Skeletal muscle tissue (tissue), 4 donors: ENCODE data around the gene VTN. TPM values are rescaled to one million over a fixed set of nuclear protein-coding genes. Genes with fewer than 3 reads are reported as not detected.
"Not testable (repeated sequence)": the region's sequence is repeated elsewhere in the genome, so short reads cannot be mapped to it uniquely, and the experiment has no call there.

Source experiments
- H3K27ac ChIP-seq: one replicate; pipeline ENCODE4 v1.7.0; 2013; ENCODE audit warnings: mild to moderate bottlenecking, low read depth, low read length, inconsistent platforms
- H3K27me3 ChIP-seq, 3 donors: one replicate each; pipeline ENCODE4 v1.7.0; 2013; ENCODE audit warnings: low read length in 3 of 3; ENCODE audit not compliant: control insufficient read depth in 3 of 3, insufficient read depth in 3 of 3
- H3K36me3 ChIP-seq, 3 donors: one replicate each; pipeline ENCODE4 v1.7.0; 2013; ENCODE audit warnings: low read length in 3 of 3; ENCODE audit not compliant: control insufficient read depth in 3 of 3, insufficient read depth in 3 of 3
- H3K4me1 ChIP-seq, 3 donors: one replicate each; pipeline ENCODE4 v1.7.0; 2013; ENCODE audit warnings: low read length in 3 of 3, mild to moderate bottlenecking in 3 of 3; ENCODE audit not compliant: control insufficient read depth in 3 of 3, insufficient read depth in 3 of 3
- H3K4me3 ChIP-seq, 3 donors: one replicate each; pipeline ENCODE4 v1.7.0; 2013; ENCODE audit warnings: low read length in 3 of 3
- H3K9ac ChIP-seq, 3 donors: one replicate each; pipeline ENCODE4 v1.7.0; 2013; ENCODE audit warnings: low read length in 3 of 3, mild to moderate bottlenecking in 3 of 3, moderate library complexity in 2 of 3, low read depth in 1 of 3
- H3K9me3 ChIP-seq, 3 donors: one replicate each; pipeline ENCODE4 v1.7.0; 2013; ENCODE audit warnings: low read length in 3 of 3; ENCODE audit not compliant: control insufficient read depth in 3 of 3
- total RNA-seq: library from RNA; depleted of rRNA; stranded (reverse); fragments of >200 nt; gene quantifications from one replicate; pipeline ENCODE4 v1.2.3, GENCODE V29; 2014
- donor health status: Osteomylitis.

The VTN gene
- total RNA-seq, 1 donor from 2014 or later, result 0.52 TPM

GRCh38 chr17:28345419-28346198, 24.5 kb downstream of the VTN start:
- H3K27me3 ChIP-seq, result no peaks in the 10 kb centered on the region
- H3K4me1 ChIP-seq, result peaks cover 3 to 35% (median 23%) of the 10 kb centered on the region in 3 donors
- no peak overlapping the region for H3K27ac ChIP-seq
- no peaks in the 10 kb centered on the region for H3K9me3 ChIP-seq
- peak overlapping the region in 1 of 3 donors; percentile 5 for H3K9ac ChIP-seq
- no peak overlapping the region for H3K4me3 ChIP-seq
- peaks cover 85 to 94% (median 93%) of the 10 kb centered on the region in 3 donors for H3K36me3 ChIP-seq

DNA sequence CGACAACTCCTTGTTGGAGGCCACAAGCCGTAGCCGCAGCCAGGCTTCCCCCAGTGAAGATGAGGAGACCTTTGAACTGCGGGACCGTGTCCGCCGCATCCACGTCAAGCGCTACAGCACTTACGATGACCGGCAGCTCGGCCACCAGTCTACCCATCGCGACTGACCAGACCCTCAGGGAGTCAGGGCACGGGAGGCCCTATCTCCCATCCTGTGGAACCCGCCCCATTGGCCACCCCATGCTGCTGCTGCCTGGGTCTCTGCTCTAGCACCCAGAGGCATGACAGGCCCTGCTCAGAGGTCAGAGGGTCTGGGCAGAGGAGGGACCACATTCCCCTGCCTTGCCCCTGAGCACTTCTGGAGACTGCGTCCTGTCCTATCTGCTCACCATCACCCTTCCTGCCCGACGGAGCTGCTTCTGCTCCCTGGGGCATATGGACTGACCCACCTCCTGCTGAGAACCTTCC, 25.6 kb downstream of the VTN start:
- Histone ChIP-seq H3K27ac (no peak overlapping the region), H3K4me1 (peaks cover 3 to 37% (median 23%) of the 10 kb centered on the region in 3 donors), H3K27me3 (no peaks in the 10 kb centered on the region)

DNA sequence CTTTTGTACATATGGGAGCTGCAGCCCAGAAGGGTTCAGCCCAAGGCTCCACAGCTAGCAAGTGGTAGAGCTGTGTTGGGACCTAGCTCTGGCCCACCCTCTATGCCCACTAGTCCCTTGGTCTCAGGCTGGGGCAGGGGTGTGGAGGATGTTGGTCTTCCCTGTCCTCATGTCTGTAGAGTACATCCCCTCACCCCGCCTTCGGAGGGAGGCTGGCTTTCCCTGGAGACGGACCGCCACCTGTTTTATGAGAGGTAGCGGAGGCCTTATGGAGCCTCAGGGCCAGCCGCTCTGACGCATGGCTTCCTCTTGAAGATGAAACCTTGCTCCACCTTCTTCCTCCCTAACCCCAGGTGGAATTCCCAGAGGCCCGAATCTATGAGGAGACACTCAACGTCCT, 26.1 kb downstream of the VTN start:
- Histone ChIP-seq H3K4me3 (no peak overlapping the region), H3K9ac (peak overlapping the region in 1 of 3 donors; percentile 45), H3K27ac (no peak overlapping the region), H3K9me3 (no peaks in the 10 kb centered on the region), H3K4me1 (peaks cover 3 to 41% (median 23%) of the 10 kb centered on the region in 3 donors), H3K36me3 (peaks cover 81 to 91% (median 85%) of the 10 kb centered on the region in 3 donors), H3K27me3 (no peaks in the 10 kb centered on the region)

More for the DNA sequence above, 25.6 kb downstream of the VTN start:
- Histone ChIP-seq H3K4me3 (no peak overlapping the region), H3K9me3 (no peaks in the 10 kb centered on the region), H3K9ac (no peak overlapping the region), H3K36me3 (peaks cover 81 to 92% (median 89%) of the 10 kb centered on the region in 3 donors)

DNA sequence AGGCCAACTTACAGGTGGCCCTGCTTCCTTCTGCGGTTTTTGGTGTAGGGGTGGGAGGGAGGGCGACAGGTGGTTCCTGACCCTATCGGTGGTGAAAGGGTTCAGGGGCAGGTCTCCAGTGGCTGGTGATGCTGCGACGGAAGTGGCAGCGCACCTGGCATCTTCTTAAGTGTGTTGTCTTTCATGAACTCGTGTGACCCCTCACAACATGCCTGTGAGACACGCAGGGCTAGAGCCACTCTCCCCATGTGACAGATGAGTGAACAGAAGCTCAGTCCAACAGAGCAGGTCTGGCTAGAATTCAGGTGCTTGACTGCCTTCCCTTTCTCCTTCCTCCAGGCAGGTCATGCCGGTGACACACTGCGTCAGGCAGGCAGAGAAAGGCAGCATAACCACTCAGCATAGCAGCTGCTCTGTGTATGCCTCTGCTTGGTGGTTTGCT, 26.6 kb downstream of the VTN start:
- Histone ChIP-seq H3K4me3 (no peak overlapping the region), H3K9ac (peak overlapping the region in 1 of 3 donors; percentile 45), H3K36me3 (peaks cover 77 to 86% (median 80%) of the 10 kb centered on the region in 3 donors), H3K4me1 (peaks cover 3 to 41% (median 23%) of the 10 kb centered on the region in 3 donors), H3K9me3 (no peaks in the 10 kb centered on the region), H3K27me3 (no peaks in the 10 kb centered on the region), H3K27ac (no peak overlapping the region)

DNA sequence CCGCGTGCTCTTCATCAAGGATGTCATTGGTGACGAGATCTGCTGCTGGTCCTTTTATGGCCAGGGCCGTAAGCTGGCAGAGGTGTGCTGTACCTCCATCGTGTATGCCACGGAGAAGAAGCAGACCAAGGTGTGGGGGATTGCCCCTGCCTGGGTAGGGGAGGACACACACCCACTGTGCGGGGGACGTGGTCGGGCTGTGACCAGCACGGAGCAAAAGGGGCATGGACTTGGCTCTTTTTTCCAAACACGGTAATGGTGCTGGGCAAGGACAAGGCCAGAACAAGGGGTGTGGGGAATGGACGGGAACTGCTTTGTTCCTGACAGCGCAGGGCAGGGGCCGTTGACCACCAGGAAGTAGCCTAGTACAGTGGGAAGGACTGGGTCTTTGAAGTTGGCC, 27.8 kb downstream of the VTN start:
- H3K4me1 ChIP-seq, result peaks cover 12 to 43% (median 26%) of the 10 kb centered on the region in 3 donors
- H3K36me3 ChIP-seq, result peaks cover 67 to 74% (median 69%) of the 10 kb centered on the region in 3 donors
- no peak overlapping the region for H3K9ac ChIP-seq

DNA sequence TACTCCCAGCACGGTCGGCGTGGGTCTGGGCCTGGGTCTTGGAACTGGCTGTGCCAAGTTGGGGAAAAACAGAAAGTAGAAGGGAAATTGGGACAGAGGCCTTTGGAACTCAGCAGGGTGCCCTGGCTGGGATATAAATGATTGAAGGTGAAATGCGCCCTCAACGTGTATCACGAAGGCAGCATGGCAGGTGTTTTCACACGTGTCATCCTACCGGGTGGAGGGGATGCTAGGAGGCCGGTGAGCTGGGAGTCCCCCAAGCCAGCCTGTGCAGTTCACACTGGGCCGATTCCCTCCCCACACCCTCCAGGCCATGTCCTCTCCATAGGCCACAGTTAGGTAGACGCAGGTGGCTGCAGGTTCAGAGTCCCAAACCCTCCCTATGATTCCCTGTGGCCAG, 28.6 kb downstream of the VTN start:
- Histone ChIP-seq H3K4me1 (peaks cover 20 to 43% (median 28%) of the 10 kb centered on the region in 3 donors), H3K27me3 (no peaks in the 10 kb centered on the region), H3K9ac (no peak overlapping the region), H3K36me3 (peaks cover 59 to 66% (median 64%) of the 10 kb centered on the region in 3 donors), H3K9me3 (no peaks in the 10 kb centered on the region), H3K4me3 (no peak overlapping the region), H3K27ac (no peak overlapping the region)

More for the DNA sequence above, 27.8 kb downstream of the VTN start:
- Histone ChIP-seq H3K27me3 (no peaks in the 10 kb centered on the region), H3K4me3 (no peak overlapping the region), H3K9me3 (no peaks in the 10 kb centered on the region), H3K27ac (no peak overlapping the region)

DNA sequence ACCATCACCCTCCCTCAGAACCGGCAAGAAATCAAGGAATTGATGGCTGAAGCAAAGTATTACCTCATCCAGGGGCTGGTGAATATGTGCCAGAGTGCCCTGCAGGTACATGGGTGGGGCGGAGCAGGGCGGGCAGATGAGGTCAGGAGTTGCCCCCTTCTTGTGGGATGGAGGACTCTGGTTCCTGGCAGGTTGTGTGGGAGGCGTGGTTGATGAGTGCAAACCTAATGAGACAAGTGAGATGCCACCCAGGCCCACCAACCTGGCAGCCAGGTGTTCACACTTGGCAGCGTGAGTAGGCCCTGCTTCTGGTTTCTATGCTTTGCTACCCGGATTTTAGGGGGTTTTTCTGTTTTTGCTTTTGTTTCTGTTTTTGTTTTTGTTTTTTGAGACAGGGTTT, 29.7 kb downstream of the VTN start:
- Histone ChIP-seq H3K9me3 (no peaks in the 10 kb centered on the region), H3K4me1 (peaks cover 26 to 43% (median 27%) of the 10 kb centered on the region in 3 donors), H3K27me3 (no peaks in the 10 kb centered on the region), H3K27ac (no peak overlapping the region), H3K9ac (no peak overlapping the region), H3K36me3 (peaks cover 50 to 55% (median 54%) of the 10 kb centered on the region in 3 donors), H3K4me3 (no peak overlapping the region)

GRCh38 chr17:28339431-28339830, 30.7 kb downstream of the VTN start:
- H3K36me3 ChIP-seq, result peaks cover 44 to 46% (median 44%) of the 10 kb centered on the region in 3 donors
- H3K4me1 ChIP-seq, result peaks cover 29 to 42% (median 34%) of the 10 kb centered on the region in 3 donors
- H3K9me3 ChIP-seq, result no peaks in the 10 kb centered on the region
- H3K9ac ChIP-seq, result no peak overlapping the region
- peak overlapping the region in 1 of 3 donors; percentile 13 for H3K4me3 ChIP-seq
- no peaks in the 10 kb centered on the region for H3K27me3 ChIP-seq
- H3K27ac ChIP-seq, result no peak overlapping the region

GRCh38 chr17:28338769-28339212, 31.3 kb downstream of the VTN start:
- Histone ChIP-seq H3K27ac (peak overlapping the region; percentile 95), H3K4me1 (peaks cover 35 to 44% (median 38%) of the 10 kb centered on the region in 3 donors)

More at GRCh38 chr17:28338769-28339212, 31.3 kb downstream of the VTN start:
- H3K27me3 ChIP-seq, H3K9me3 ChIP-seq, H3K4me3 ChIP-seq: not testable (repeated sequence)
- peak overlapping the region in 1 of 3 donors; percentile 41 for H3K9ac ChIP-seq
- peaks cover 37 to 40% (median 38%) of the 10 kb centered on the region in 3 donors for H3K36me3 ChIP-seq
